GM10266 (cell line): Measurements from ENCODE around the gene IFNGR2.

Source experiments
- DNase-seq: peaks from one replicate; pipeline ENCODE4 v3.0.0; 2012; ENCODE audit errors: extremely low spot score
- CTCF ChIP-seq: IDR thresholded peaks from 2 replicates; pipeline ENCODE4 v1.5.1; 2012; ENCODE audit warnings: mild to moderate bottlenecking, low read depth; ENCODE audit not compliant: control insufficient read depth, insufficient read depth; ENCODE audit errors: missing control alignments

IFNGR2 gene

GRCh38 chr21:33387294-33387693 is 15.9 kb upstream of the IFNGR2 start:
- DNase-seq: no peak
- TF ChIP-seq CTCF: no peak

- no peak for DNase-seq
- TF ChIP-seq CTCF: no peak
Observed at GRCh38 chr21:33388188-33388587, 15.0 kb upstream of the IFNGR2 start.

- no peak for DNase-seq
- TF ChIP-seq CTCF: no peak
Observed at GRCh38 chr21:33390479-33390878, 12.7 kb upstream of the IFNGR2 start.

GRCh38 chr21:33391656-33392055 is 11.6 kb upstream of the IFNGR2 start:
- no peak for TF ChIP-seq CTCF

GRCh38 chr21:33392284-33392985 is 10.8 kb upstream of the IFNGR2 start:
- no peak for DNase-seq
- TF ChIP-seq CTCF: no peak

More at GRCh38 chr21:33391656-33392055, 11.6 kb upstream of the IFNGR2 start:
- DNase-seq: no peak

- TF ChIP-seq CTCF: no peak
- DNase-seq: no peak
Observed at GRCh38 chr21:33393348-33393747, 9.9 kb upstream of the IFNGR2 start.

- no peak for TF ChIP-seq CTCF
- no peak for DNase-seq
Observed at GRCh38 chr21:33394260-33394659, 9.0 kb upstream of the IFNGR2 start.
